M059J (cell line): ENCODE data around the gene CC2D2B. TPM values are rescaled to one million over a fixed set of nuclear protein-coding genes. Genes with fewer than 3 reads are reported as not detected.

ENCODE experiments used
- total RNA-seq: library from RNA; depleted of rRNA; stranded (reverse); fragments of >200 nt; shearing (Covaris generic); gene quantifications from 2 replicates; pipeline ENCODE4 v1.2.3, GENCODE V29; 2014; rRNA removed

Gene CC2D2B
- total RNA-seq, 1 experiment from 2014 or later = not detected

Other genes with a start within 250 kb of the CC2D2B start
- 43.8 and 46.7 TPM in 2 replicates for gene TCTN3, start 214.0 kb upstream of the CC2D2B start, total RNA-seq
- 0.02 TPM in 1 of 2 replicates, not detected in the other for gene ENTPD1, start 151.8 kb upstream of the CC2D2B start, total RNA-seq
- 3.8 and 4.1 TPM in 2 replicates for gene CCNJ, start 135.6 kb downstream of the CC2D2B start, total RNA-seq
- gene ZNF518A, start 222.3 kb downstream of the CC2D2B start, total RNA-seq = 2.8 and 3.3 TPM in 2 replicates